Activated CD4-positive, alpha-beta T cell treated with anti-CD3 and anti-CD28 coated beads, Interleukin-2, amount 50 U/mL, for 24 hours (primary cell): ENCODE measurements around the gene ALKBH5.

ENCODE experiments used
- DNase-seq, 2 donors: peaks; one replicate each; pipeline ENCODE4 v3.0.0-alpha.2; 2020; ENCODE audit warnings: low read depth in 1 of 2, low spot score in 1 of 2

Gene ALKBH5

GRCh38 chr17:18183334-18184142, at the start of gene ALKBH5:
ALKBH5 (plus strand) TSS chr17:18183828; CDS start chr17:18184244, 416 bp downstream.
- peak; percentile 95 to 96 for DNase-seq

- DNase-seq: no peak
Measured at GRCh38 chr17:18136357-18136756, 47.3 kb upstream of the ALKBH5 start.

- no peak for DNase-seq
Measured at GRCh38 chr17:18138065-18138749, 45.4 kb upstream of the ALKBH5 start.

GRCh38 chr17:18139092-18139491, 44.5 kb upstream of the ALKBH5 start:
- no peak for DNase-seq

GRCh38 chr17:18139498-18139897, 44.1 kb upstream of the ALKBH5 start:
- no peak for DNase-seq

GRCh38 chr17:18139949-18140348, 43.7 kb upstream of the ALKBH5 start:
- DNase-seq: no peak

GRCh38 chr17:18140648-18141047, 43.0 kb upstream of the ALKBH5 start:
- DNase-seq: no peak

GRCh38 chr17:18141210-18141803, 42.3 kb upstream of the ALKBH5 start:
- DNase-seq: peak in 1 of 2 donors; percentile 53

GRCh38 chr17:18142417-18142816, 41.2 kb upstream of the ALKBH5 start:
- DNase-seq: no peak

GRCh38 chr17:18143044-18143936, 40.3 kb upstream of the ALKBH5 start:
- no peak for DNase-seq

- no peak for DNase-seq
Measured at GRCh38 chr17:18144261-18144660, 39.4 kb upstream of the ALKBH5 start.

GRCh38 chr17:18144855-18145254, 38.8 kb upstream of the ALKBH5 start:
- no peak for DNase-seq

GRCh38 chr17:18145811-18146210, 37.8 kb upstream of the ALKBH5 start:
- DNase-seq: no peak

- no peak for DNase-seq
Measured at GRCh38 chr17:18146259-18146658, 37.4 kb upstream of the ALKBH5 start.

GRCh38 chr17:18146980-18147379, 36.6 kb upstream of the ALKBH5 start:
- DNase-seq: no peak

GRCh38 chr17:18148586-18148985, 35.0 kb upstream of the ALKBH5 start:
- no peak for DNase-seq

GRCh38 chr17:18151290-18151689, 32.3 kb upstream of the ALKBH5 start:
- no peak for DNase-seq

GRCh38 chr17:18155179-18155578, 28.4 kb upstream of the ALKBH5 start:
- no peak for DNase-seq

- no peak for DNase-seq
Measured at GRCh38 chr17:18156171-18156975, 27.3 kb upstream of the ALKBH5 start.

GRCh38 chr17:18156976-18157280, 26.7 kb upstream of the ALKBH5 start:
- DNase-seq: no peak
